K562 (cell line): ENCODE measurements around the gene MAK.
A peak's percentile ranks its signal among the peaks of the same experiment; 100 is the strongest.

Experiments used
- CTCF ChIP-seq, 3 experiments: IDR thresholded peaks in 2 of 3; conservative IDR thresholded peaks in 1 of 3; 2 replicates each; pipeline ENCODE4 v1.5.1; 2011 to 2012; ENCODE audit warnings: low read length in 3 of 3, mild to moderate bottlenecking in 3 of 3, control low read depth in 2 of 3, improper control_type of control experiment in 1 of 3, inconsistent platforms in 1 of 3, low read depth in 1 of 3, mixed read lengths in 1 of 3, moderate library complexity in 1 of 3; ENCODE audit not compliant: insufficient read depth in 2 of 3
- ELF1 ChIP-seq: fragments of 200-800 bp; sonication (Bioruptor generic); IDR thresholded peaks from 2 replicates; pipeline ENCODE4 v1.6.1; 2016; ENCODE audit warnings: missing genetic modification characterization, missing compliant biosample characterization
- EP300 ChIP-seq: IDR thresholded peaks from 2 replicates; pipeline ENCODE4 v1.6.1; 2012; ENCODE audit warnings: low read length, improper control_type of control experiment
- ETV5 ChIP-seq: sonication (generic); formaldehyde crosslinking; IDR thresholded peaks from 2 replicates; pipeline ENCODE4 v1.4.0; 2020; ENCODE audit warnings: low read depth, mild to moderate bottlenecking, missing genetic modification reagents
- SMARCA4 ChIP-seq: fragments of 450-650 bp; IDR thresholded peaks from 2 replicates; pipeline ENCODE4 v1.6.1; 2016
- SPI1 ChIP-seq: IDR thresholded peaks from 2 replicates; pipeline ENCODE4 v1.6.1; 2011; ENCODE audit warnings: low read depth, low read length, control low read depth, borderline replicate concordance
- TAF1 ChIP-seq: IDR thresholded peaks from 2 replicates; pipeline ENCODE4 v1.6.1; 2011; ENCODE audit warnings: mild to moderate bottlenecking, low read length, moderate library complexity; ENCODE audit not compliant: insufficient read depth, control insufficient read depth, severe bottlenecking; ENCODE audit errors: extremely low read depth
- TRIM28 ChIP-seq: fragments of 450-650 bp; IDR thresholded peaks from 2 replicates; pipeline ENCODE4 v1.6.1; 2017

DNA sequence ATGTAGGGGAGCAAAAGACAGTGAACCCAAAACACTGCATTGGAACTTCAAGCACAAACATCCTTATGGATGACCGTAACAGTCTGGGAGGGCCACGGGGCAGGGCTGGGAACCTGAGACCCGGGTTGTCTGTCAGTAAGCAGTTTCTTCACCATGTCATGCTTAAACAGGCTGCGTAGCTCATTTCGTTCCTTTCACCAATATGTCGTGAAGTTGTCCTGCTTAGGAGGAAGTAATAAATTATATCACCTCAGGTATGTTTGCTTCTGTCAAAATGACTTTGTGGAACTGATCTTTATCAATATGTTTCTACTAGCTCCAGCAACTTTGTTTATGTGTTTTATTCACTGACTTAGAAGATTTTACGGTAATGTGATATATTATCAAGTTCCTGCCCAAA lies 12.4 kb upstream of the MAK start:
- TF ChIP-seq ELF1 (no peak), CTCF (IDR thresholded peaks at IDR 0.05 in 2 of 3, conservative IDR thresholded peaks at IDR 0.05 in 1 of 3; ENCODE audit: insufficient read depth in 2 of 3, low read depth in 1 of 3, low read length in 3 of 3) (no peak), SMARCA4 (peak; percentile 53; the same call in 1 of the 2 replicates), SPI1 (no peak), EP300 (peak; percentile 54; the same call in 1 of the 2 replicates), TAF1 (no peak), TRIM28 (no peak), ETV5 (CRISPR knock-in tag) (no peak)
